A549 (cell line): Measurements from ENCODE around the gene CA9. TPM values are rescaled to one million over a fixed set of nuclear protein-coding genes. Genes with fewer than 3 reads are reported as not detected.

Experiments
- ATAC-seq, 2 experiments: fragments of 200-7000 bp in 1 of 2; fragments of >200 bp in 1 of 2; cut with Nextera tagmentation in 1 of 2; cut with Tn5 transposase in 1 of 2; 3 replicates each; pipeline versions ENCODE4 v1.8.0 to v1.9.1; 2018 to 2020; ENCODE audit warnings: mild to moderate bottlenecking in 1 of 2, moderate library complexity in 1 of 2
- CTCF ChIA-PET: fragments of 300-600 bp; sonication (Branson Sonifier 250); formaldehyde crosslinking; extraction: SDS; loops from one replicate; lab custom pipeline; 2021; ENCODE audit warnings: antibody characterized with exemption, inconsistent platforms; lab: Yijun Ruan, JAX
- POLR2A ChIA-PET: fragments of 350-600 bp; formaldehyde crosslinking; extraction: SDS; loops from one replicate; lab custom pipeline; 2021; ENCODE audit warnings: antibody characterized with exemption, inconsistent platforms; lab: Yijun Ruan, JAX
- DNase-seq, 2 experiments: peaks; one replicate each; pipeline versions ENCODE4 v3.0.0 to v3.0.0-alpha.2; 2011 to 2016; ENCODE audit warnings: low read depth in 1 of 2, low spot score in 1 of 2
- FAIRE-seq: peaks from 2 replicates; lab custom pipeline; 2011; peaks lifted over from hg19 to GRCh38; lab: Jason Lieb, UNC
- H3K27ac ChIP-seq, 2 experiments: fragments of >200 bp; sonication (Bioruptor Twin); formaldehyde crosslinking; 3 replicates each; pipeline ENCODE4 v1.5.1; 2016 to 2017
- H3K4me1 ChIP-seq: fragments of >200 bp; sonication (Bioruptor Twin); formaldehyde crosslinking; 3 replicates; pipeline ENCODE4 v1.6.1; 2016
- H3K4me2 ChIP-seq: fragments of >200 bp; sonication (Bioruptor Twin); formaldehyde crosslinking; 3 replicates; pipeline ENCODE4 v1.6.1; 2016
- H3K4me3 ChIP-seq: fragments of >200 bp; sonication (Bioruptor Twin); formaldehyde crosslinking; 3 replicates; pipeline ENCODE4 v1.5.1; 2016
- H3K9me3 ChIP-seq: fragments of >200 bp; sonication (Bioruptor Twin); formaldehyde crosslinking; 3 replicates; pipeline ENCODE4 v1.6.1; 2016
- BCL3 ChIP-seq: fragments of >200 bp; sonication (Bioruptor Twin); formaldehyde crosslinking; IDR thresholded peaks from 3 replicates; pipeline ENCODE4 v1.6.1; 2016
- CBX2 ChIP-seq: fragments of 200-600 bp; sonication (generic); IDR thresholded peaks from 2 replicates; pipeline ENCODE4 v1.6.1; 2016; ENCODE audit warnings: low read depth, mild to moderate bottlenecking, borderline replicate concordance
- CEBPB ChIP-seq, 2 experiments: fragments of >200 bp in 1 of 2; sonication (Bioruptor Twin) in 1 of 2; formaldehyde crosslinking in 1 of 2; IDR thresholded peaks; 2 replicates each; pipeline ENCODE4 v1.6.1; 2012 to 2016
- EHMT2 ChIP-seq: fragments of 200-600 bp; sonication (generic); IDR thresholded peaks from 2 replicates; pipeline ENCODE4 v1.6.1; 2016; ENCODE audit warnings: antibody characterized with exemption, low read depth, mild to moderate bottlenecking, moderate library complexity
- ELK1 ChIP-seq: fragments of 150-350 bp; IDR thresholded peaks from 2 replicates; pipeline ENCODE4 v1.6.1; 2014; ENCODE audit warnings: low read depth, mild to moderate bottlenecking, low read length
- FOXS1 ChIP-seq: fragments of 250-450 bp; sonication (Bioruptor Pico); IDR thresholded peaks from 2 replicates; pipeline ENCODE4 v1.5.0; 2020; ENCODE audit warnings: mild to moderate bottlenecking, moderate library complexity
- GATA3 ChIP-seq: IDR thresholded peaks from 2 replicates; pipeline ENCODE4 v1.6.1; 2012; ENCODE audit warnings: borderline replicate concordance
- HES2 ChIP-seq: fragments of >200 bp; sonication (Bioruptor Twin); formaldehyde crosslinking; IDR thresholded peaks from 2 replicates; pipeline ENCODE4 v1.6.1; 2016
- HOXA7 ChIP-seq: fragments of 250-450 bp; sonication (Bioruptor Pico); IDR thresholded peaks from 2 replicates; pipeline ENCODE4 v1.5.0; 2020; ENCODE audit warnings: mild to moderate bottlenecking, moderate library complexity
- HOXB13 ChIP-seq: fragments of 250-450 bp; sonication (Bioruptor Pico); IDR thresholded peaks from 2 replicates; pipeline ENCODE4 v1.5.0; 2020; ENCODE audit warnings: low read depth, mild to moderate bottlenecking, moderate library complexity
- HOXB5 ChIP-seq: fragments of 250-450 bp; sonication (Bioruptor Pico); IDR thresholded peaks from 2 replicates; pipeline ENCODE4 v1.5.0; 2020; ENCODE audit warnings: mild to moderate bottlenecking, moderate library complexity
- JUN ChIP-seq, 2 experiments: fragments of >200 bp; sonication (Bioruptor Twin); formaldehyde crosslinking; IDR thresholded peaks; 2 replicates in 1 of 2; 3 replicates in 1 of 2; pipeline ENCODE4 v1.6.1; 2016 to 2017
- KDM1A ChIP-seq: fragments of 200-600 bp; sonication (generic); IDR thresholded peaks from 2 replicates; pipeline ENCODE4 v1.6.1; 2016; ENCODE audit warnings: low read depth, mild to moderate bottlenecking
- KDM5A ChIP-seq: fragments of 200-600 bp; sonication (generic); IDR thresholded peaks from 2 replicates; pipeline ENCODE4 v1.6.1; 2016; ENCODE audit warnings: antibody characterized with exemption, mild to moderate bottlenecking
- MAX ChIP-seq: IDR thresholded peaks from 2 replicates; pipeline ENCODE4 v1.6.1; 2012
- NR3C1 ChIP-seq: fragments of >200 bp; sonication (Bioruptor Twin); formaldehyde crosslinking; IDR thresholded peaks from 3 replicates; pipeline ENCODE4 v1.6.1; 2017
- RAD21 ChIP-seq, 2 experiments: fragments of >200 bp in 1 of 2; sonication (Bioruptor Twin) in 1 of 2; formaldehyde crosslinking in 1 of 2; IDR thresholded peaks in 1 of 2; conservative IDR thresholded peaks in 1 of 2; 2 replicates in 1 of 2; 3 replicates in 1 of 2; pipeline ENCODE4 v1.6.1; 2012 to 2018; ENCODE audit warnings: inconsistent platforms in 1 of 2
- RCOR1 ChIP-seq: fragments of 150-350 bp; IDR thresholded peaks from 2 replicates; pipeline ENCODE4 v1.6.1; 2014; ENCODE audit warnings: antibody characterized with exemption, low read length, low read depth
- TFCP2L1 ChIP-seq: fragments of 250-450 bp; sonication (Bioruptor Pico); IDR thresholded peaks from 2 replicates; pipeline ENCODE4 v1.5.0; 2021; ENCODE audit warnings: mild to moderate bottlenecking
- USF2 ChIP-seq: fragments of 450-650 bp; IDR thresholded peaks from 2 replicates; pipeline ENCODE4 v1.6.1; 2014; ENCODE audit warnings: antibody characterized with exemption
- ZFP36 ChIP-seq: fragments of 450-650 bp; IDR thresholded peaks from 2 replicates; pipeline ENCODE4 v1.6.1; 2014; ENCODE audit warnings: borderline replicate concordance; ENCODE audit not compliant: partially characterized antibody
- ZSCAN20 ChIP-seq: fragments of 250-450 bp; sonication (Bioruptor Pico); IDR thresholded peaks from 2 replicates; pipeline ENCODE4 v1.8.0; 2022; ENCODE audit warnings: mild to moderate bottlenecking, moderate library complexity
- WGBS: methylation state at CpG from one replicate; pipeline ENCODE4 v1.1.6; 2017; ENCODE audit errors: missing lambda C conversion rate; 5-methylcytosine and 5-hydroxymethylcytosine counted together
- polyA plus RNA-seq, 4 experiments: library from polyadenylated mRNA; depleted of rRNA in 3 of 4; stranded (reverse); fragments of >200 nt; fragmentation: RNase III in 1 of 4; extraction: RNeasy Plus Mini Kit Qiagen cat#74134 plus additional on column Dnase treatment in 1 of 4; gene quantifications; 2 replicates in 3 of 4; 3 replicates in 1 of 4; pipeline ENCODE4 v1.2.3, GENCODE V29; 2011 to 2017

The CA9 gene
- polyA plus RNA-seq, 2 of the 4 experiments (the other 2 are of a cell fraction): 4.5 to 16.3 TPM

GRCh38 chr9:35669331-35670145 lies 4.2 kb upstream of the CA9 start:
- H3K27ac ChIP-seq: peak overlapping the region; percentile 82 to 91
- ChIA-PET POLR2A (interaction anchor here (1.1 to 1.6 kb wide), 3 partner anchors 20 to 63 kb away, joined by 3 to 13 read pairs (median 4); partner anchors contain the start of genes CREB3, TLN1 and TPM2), CTCF (interaction anchor here (0.6 to 21.5 kb wide), 8 partner anchors 9 to 121 kb away, joined by 3 to 498 read pairs (median 6); partner anchors contain the start of genes ARHGEF39, CCDC107, RMRP and TPM2)
- WGBS: 33% methylated on average over 6 of the region's 6 CpGs
- FAIRE-seq (peak; percentile 68), ATAC-seq (peak; percentile 45 to 61), DNase-seq (peak; percentile 44 to 85)
- no peak overlapping the region for H3K4me3 ChIP-seq
- peaks cover 58% of the 10 kb centered on the region for H3K4me1 ChIP-seq
- TF ChIP-seq JUN (IDR thresholded peaks at IDR 0.05) (peak in 1 of 2 experiments; percentile 49; a peak in 1 of 5 replicates), MAX (peak; percentile 19; the same call in 1 of the 2 replicates), BCL3 (0 out of 3 replicates have a peak, but pooled peaks have one; percentile 25), CEBPB (IDR thresholded peaks at IDR 0.05) (no peak)
- H3K4me2 ChIP-seq: peak overlapping the region; percentile 74
- no peaks in the 10 kb centered on the region for H3K9me3 ChIP-seq

GRCh38 chr9:35674025-35674361 lies 265 bp downstream of the CA9 start:
- H3K9me3 ChIP-seq: no peaks in the 10 kb centered on the region
- TF ChIP-seq TFCP2L1 (CRISPR knock-in tag) (no peak), HES2 (no peak), EHMT2 (no peak), KDM1A (no peak), KDM5A (no peak), FOXS1 (no peak), ZFP36 (no peak), CBX2 (no peak), RCOR1 (no peak), GATA3 (no peak), ZSCAN20 (CRISPR knock-in tag) (no peak), HOXB13 (CRISPR knock-in tag) (no peak), NR3C1 (no peak), ELK1 (no peak), USF2 (no peak), RAD21 (conservative IDR thresholded peaks at IDR 0.05 in 1 of 2, IDR thresholded peaks at IDR 0.05 in 1 of 2) (no peak), HOXA7 (CRISPR knock-in tag) (no peak), HOXB5 (CRISPR knock-in tag) (no peak)
- TF ChIP-seq, all 56 proteins: peak for 0
- FAIRE-seq (no peak), ATAC-seq (no peak), DNase-seq (no peak)
- H3K4me2 ChIP-seq: peak overlapping the region; percentile 68
- H3K4me3 ChIP-seq: no peak overlapping the region
- CTCF ChIA-PET: interaction anchor here (1.0 to 21.5 kb wide), 4 partner anchors 13 to 63 kb away, joined by 3 to 498 read pairs (median 68); partner anchors contain the start of genes ARHGEF39, CCDC107, RMRP and TPM2
- H3K4me1 ChIP-seq: peaks cover 38% of the 10 kb centered on the region
- POLR2A ChIA-PET: interaction anchor here (0.5 to 1.7 kb wide), 3 partner anchors 16 to 58 kb away, joined by 3 to 18 read pairs (median 4); partner anchors contain the start of genes CREB3, TLN1 and TPM2
- 64% methylated on average over 3 of the region's 3 CpGs for WGBS
- peak overlapping the region; percentile 66 to 81 for H3K27ac ChIP-seq
